Stimulated activated CD8-positive, alpha-beta memory T cell treated with anti-CD3 and anti-CD28 coated beads, Interleukin-4, amount 100 ng/mL, for 4 hours (primary cell): ENCODE measurements around the gene NSUN2.

Source experiments
- DNase-seq, 2 donors: peaks; one replicate each; pipeline ENCODE4 v3.0.0-alpha.2; 2020; ENCODE audit warnings: low read depth in 2 of 2, low spot score in 1 of 2

Gene NSUN2

DNA sequence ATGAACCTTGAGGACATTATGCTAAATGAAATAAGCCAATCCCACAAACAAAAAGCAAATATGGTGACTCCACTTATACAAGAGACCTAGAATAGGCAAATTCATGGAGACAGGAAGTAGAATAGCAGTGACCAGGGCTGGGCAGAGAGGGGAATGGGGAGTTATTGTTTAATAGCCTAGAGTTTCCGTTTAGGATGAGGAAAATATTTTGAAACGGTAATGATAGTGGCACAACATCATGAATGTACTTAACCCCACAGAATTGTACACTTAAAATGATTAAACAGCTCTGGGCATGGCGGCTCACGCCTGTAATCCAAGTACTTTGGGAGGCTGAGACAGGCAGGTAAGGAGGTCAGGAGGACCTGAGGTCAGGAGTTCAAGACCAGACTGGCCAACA, 65.8 kb downstream of the NSUN2 start:
- no peak for DNase-seq

DNA sequence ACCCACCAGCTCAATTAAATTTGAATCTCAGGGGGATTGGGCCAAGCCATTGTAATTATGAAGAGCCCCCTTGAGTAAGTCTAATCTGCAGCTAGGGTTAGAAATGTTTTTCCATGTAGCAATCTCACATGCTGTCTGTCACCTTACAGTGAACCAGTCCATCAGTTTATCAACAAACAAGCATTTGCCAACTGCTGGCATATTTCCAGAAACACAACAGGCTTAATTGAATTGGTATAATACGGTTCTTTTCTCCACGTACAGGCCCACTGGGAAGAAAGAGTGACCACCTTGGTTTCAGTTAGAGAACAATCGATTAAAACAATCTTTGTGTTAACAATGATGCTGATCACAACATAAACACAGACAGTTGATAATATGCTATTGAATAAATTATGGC, 67.4 kb downstream of the NSUN2 start:
- DNase-seq, result no peak

DNA sequence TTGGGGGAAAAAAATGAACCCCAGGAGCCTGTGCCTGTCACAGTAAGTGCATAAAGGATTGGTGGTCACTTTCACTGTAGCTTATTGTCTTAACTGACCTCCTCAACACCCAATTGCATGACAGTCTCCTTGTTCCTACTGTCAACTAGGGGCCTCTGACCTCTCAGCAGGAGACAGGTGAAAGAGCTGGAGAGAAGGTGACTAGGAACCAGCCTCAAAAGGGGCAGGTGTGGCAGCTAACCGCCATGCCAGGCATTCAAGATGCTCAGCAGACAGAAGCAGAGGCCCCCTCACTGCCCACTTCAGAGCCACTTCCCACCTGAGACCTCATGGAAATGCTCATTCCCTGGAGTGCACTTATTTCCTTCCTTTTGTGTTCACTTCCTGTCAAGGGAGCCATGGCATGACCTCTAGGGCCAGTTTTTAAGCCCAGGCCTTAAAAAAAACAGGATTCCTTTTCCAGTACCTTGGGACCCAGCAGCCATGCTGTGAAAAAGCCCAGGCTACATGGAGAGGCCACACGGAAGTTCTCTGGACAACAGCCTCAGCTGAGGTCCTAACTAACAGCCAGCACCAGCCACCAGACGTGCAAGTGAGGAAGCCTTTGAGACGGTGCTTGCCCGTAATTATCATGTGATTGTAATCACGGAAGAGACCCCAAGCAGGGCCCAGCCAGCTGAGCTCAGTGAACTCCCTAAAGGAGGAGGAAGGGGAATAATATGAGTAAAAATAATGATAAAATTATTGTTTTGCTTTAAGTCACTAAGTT, 74.9 kb downstream of the NSUN2 start:
- no peak for DNase-seq

DNA sequence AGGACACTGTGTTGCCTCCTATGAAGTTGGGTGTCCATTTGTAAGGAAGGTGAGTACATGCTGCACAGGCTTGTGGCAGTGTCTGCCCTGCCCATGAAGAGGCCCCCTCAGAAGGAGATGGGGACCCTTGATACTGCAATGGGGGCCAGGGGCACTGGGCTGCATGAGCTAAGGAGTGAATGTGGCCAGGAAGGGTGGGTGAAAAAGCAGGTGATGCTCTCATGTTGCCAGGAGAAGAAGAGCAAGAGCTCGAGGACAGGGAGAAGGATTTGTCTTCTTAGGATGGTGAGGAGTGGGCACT, 76.1 kb downstream of the NSUN2 start:
- no peak for DNase-seq

DNA sequence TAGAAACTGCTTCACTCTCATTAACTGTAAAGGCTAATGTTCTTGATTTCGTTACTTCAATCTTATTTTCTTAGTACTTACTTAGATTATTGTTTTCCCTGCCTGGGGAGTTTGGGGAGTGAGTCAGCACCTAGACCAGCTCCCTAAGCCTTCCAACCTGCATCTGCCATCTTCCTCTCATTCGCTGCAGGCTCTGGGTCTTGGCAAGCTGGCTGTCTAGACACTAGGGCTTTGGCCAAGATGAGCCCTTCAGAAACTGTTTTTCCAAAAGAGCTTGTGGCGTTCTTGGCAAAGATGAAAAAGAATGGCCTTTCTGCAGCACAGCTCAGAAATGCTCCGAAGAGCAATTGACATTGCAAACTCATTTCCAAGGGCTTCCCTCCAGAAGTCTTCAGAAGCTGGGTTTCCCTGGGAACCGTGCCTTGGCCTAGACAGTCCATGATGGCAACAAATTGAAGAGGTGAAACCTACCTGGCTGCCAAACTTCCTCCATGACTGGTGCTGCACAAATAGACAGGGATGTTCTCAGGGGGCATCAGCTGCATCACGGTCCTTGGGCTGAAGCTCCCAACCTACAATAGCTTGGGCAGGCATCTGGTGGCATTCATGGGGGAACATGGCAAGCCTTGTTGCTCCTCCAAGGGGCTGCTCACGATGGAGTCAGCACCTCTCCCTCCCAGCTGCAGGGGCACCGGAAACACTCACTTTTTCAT, 76.6 kb downstream of the NSUN2 start:
- DNase-seq, result no peak

DNA sequence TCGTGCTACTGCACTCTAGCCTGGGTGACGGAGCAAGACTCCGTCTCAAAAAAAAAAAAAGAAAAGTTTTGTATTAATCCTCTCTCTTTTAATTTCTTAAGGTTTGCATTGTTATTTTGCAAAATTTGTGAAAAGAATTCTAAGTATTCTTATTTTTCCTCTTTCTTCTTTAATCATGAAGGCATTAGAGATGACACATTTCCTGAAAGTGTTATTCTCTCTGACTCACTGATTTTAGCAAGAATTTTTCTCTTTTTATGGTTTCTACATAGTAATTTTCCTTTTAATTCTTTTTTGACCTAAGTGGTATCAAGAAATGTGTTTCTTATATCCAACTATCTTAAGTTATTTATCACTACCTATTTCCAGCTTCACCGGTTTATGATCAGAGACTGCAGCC, 78.0 kb downstream of the NSUN2 start:
- DNase-seq, result no peak

DNA sequence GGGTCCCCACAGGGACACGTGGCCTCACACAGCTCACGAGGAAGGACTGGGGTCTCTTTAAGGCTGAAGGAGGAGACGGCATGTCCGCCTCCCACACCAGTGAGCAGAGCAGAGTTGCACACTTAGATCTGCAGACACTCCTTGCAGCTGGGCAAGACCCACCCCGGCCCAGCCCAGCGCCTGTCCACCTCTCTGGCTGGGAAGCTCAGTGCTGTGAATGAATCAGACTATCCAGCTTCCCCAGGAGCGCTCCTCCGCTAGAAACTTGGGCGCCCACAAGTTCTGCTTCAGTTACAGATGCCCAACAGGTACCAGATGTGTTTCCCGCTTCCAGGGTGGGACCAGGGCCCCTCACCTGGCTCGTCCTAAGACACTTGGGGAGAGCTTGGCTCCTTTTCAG, 78.9 kb downstream of the NSUN2 start:
- no peak for DNase-seq

DNA sequence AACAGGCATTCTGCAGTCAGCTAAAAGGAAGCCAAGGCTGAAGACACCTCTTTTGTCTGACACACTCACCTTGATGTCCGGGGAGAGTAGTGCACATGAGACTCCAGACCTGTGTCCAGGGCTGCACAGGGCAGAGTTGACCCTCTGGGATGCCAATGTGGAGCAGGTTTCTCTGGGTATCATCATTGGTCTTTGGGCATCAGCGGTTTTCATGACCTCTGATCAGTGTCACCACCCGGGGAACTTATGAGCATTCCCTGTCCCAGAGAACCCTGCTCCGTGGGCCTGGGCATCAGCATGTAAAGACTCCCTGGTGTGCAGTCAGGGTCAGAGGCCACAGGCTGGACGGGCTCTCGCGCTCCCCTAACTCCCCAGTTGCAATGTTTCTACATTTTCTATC, 80.2 kb downstream of the NSUN2 start:
- no peak for DNase-seq

DNA sequence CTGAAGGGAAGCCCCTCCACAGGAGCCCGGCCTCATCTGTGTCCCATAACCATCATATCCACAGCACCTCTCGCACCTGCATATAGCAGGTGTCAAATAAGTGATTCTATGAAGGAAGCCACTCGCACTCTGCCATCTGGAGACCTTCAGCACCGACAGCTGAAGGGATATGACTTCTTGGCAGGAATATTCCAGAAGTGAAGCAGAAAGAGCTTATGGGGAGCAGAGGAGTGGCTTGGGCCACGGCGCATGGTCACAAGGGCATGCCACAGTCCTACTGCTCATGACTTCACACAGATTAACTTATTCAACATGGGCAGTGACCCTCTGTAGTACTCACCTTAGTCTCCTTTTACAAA, 80.9 kb downstream of the NSUN2 start:
- no peak for DNase-seq

DNA sequence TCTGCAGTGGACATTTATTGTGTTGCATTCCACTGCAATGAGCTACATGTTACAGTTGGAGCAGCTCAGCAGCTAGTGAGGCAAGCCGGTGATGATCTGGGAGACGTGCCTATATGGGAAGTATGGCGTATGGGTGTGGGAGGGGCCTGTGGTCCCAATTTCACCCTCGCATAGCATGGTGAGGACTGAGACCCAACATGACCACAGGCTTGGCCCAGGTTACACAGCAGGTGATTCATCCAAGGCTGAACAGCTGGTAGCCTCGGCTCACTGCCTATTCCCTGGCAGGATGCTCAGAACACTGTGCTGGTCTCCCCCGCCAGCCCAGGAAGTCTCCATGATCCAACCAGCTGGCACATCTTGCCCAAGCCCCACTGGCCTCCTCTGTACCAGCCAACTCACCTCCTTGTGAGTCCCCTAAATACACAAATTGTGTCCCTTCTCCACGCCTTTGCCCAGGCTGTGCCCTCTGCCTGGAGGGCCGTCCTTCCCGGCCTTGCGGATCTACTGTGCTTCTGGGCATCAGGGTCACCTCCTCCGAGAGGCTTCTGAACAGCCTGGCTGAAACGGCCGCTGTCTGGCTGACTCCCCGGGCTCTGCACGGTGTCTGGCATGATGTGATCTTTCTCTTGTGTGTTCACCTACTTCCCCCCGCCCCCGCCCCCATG, 81.4 kb downstream of the NSUN2 start:
- DNase-seq, result no peak

DNA sequence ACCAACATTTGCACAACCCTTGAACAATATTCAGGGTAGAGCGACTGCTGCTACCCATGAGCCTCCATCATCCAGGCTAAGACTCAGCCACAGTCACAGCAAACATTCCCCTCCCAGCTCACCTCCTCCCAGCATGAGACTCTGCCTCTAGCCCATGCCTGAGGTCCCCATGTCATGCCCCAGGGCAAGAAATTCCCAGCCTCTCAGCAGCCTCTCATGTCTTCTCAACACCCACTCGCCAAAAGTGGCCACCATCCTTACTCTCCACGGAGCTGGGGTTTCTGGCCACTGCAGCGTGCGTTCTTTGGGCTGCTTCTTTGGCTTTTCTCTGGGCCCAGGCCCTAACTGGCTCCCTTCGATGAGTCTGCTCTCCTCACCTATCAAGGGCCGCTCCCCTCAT, 82.2 kb downstream of the NSUN2 start:
- no peak for DNase-seq
